Lower lobe of right lung (tissue), 2 donors: ENCODE results near the gene ALKBH6. TPM values are rescaled to one million over a fixed set of nuclear protein-coding genes. Genes with fewer than 3 reads are reported as not detected.

Source experiments
- ATAC-seq, 2 donors: fragments of 200-7000 bp; cut with Tn5 transposase; one replicate each; pipeline ENCODE4 v1.9.1; 2020 to 2022; ENCODE audit warnings: mild to moderate bottlenecking in 2 of 2, moderate library complexity in 2 of 2
- DNase-seq: peaks from one replicate; pipeline ENCODE4 v3.0.0-alpha.2; 2020
- H3K27ac ChIP-seq: fragments of 200-600 bp; one replicate; pipeline ENCODE4 v1.8.0; 2022
- H3K27me3 ChIP-seq: fragments of 200-600 bp; one replicate; pipeline ENCODE4 v1.8.0; 2022; ENCODE audit warnings: low read depth
- H3K36me3 ChIP-seq: fragments of 200-600 bp; one replicate; pipeline ENCODE4 v1.8.0; 2022; ENCODE audit warnings: mild to moderate bottlenecking
- H3K4me1 ChIP-seq: fragments of 200-600 bp; one replicate; pipeline ENCODE4 v1.8.0; 2022
- H3K4me3 ChIP-seq: fragments of 200-600 bp; one replicate; pipeline ENCODE4 v1.8.0; 2022; ENCODE audit warnings: mild to moderate bottlenecking
- H3K9me3 ChIP-seq: fragments of 200-600 bp; one replicate; pipeline ENCODE4 v1.8.0; 2022
- CTCF ChIP-seq: fragments of 200-600 bp; IDR thresholded peaks from one replicate; pipeline ENCODE4 v1.8.0; 2022; ENCODE audit warnings: antibody characterized with exemption, mild to moderate bottlenecking
- intact Hi-C: fragments of 100-400 bp; cut with DNase I; formaldehyde crosslinking; loops from one replicate; pipeline ENCODE4 v1.11.0; 2022
- total RNA-seq: library from RNA; stranded (reverse); fragmentation: NEBNext Ultra II Directional; extraction: Animal tissue kit (Norgen Biotek cat#: 25700); gene quantifications from one replicate; pipeline ENCODE4 v1.2.1, GENCODE V29; 2021
- donor health status: DM: no; HTN: yes; CAD: no; lungs with severe emphysema.

ALKBH6 gene
- total RNA-seq, 1 donor from 2014 or later: 21.0 TPM

- no peak overlapping the region for H3K27ac ChIP-seq
- H3K4me3 ChIP-seq: no peak overlapping the region
- no peak for ATAC-seq
- no peak for TF ChIP-seq CTCF
- H3K9me3 ChIP-seq: no peaks in the 10 kb centered on the region
- peaks cover 26% of the 10 kb centered on the region for H3K36me3 ChIP-seq
- no peak for DNase-seq
- no peaks in the 10 kb centered on the region for H3K4me1 ChIP-seq
- intact Hi-C loops: no loop called here
- no peaks in the 10 kb centered on the region for H3K27me3 ChIP-seq
These were observed 12.3 kb upstream of the ALKBH6 start for GRCh38 chr19:36026091-36026876.

GRCh38 chr19:36025541-36025940 lies 11.5 kb upstream of the ALKBH6 start:
- Histone ChIP-seq H3K4me1 (no peaks in the 10 kb centered on the region), H3K36me3 (peaks cover 26% of the 10 kb centered on the region), H3K27ac (no peak overlapping the region), H3K9me3 (no peaks in the 10 kb centered on the region), H3K27me3 (no peaks in the 10 kb centered on the region), H3K4me3 (no peak overlapping the region)
- no peak for ATAC-seq
- DNase-seq: no peak
- TF ChIP-seq CTCF: no peak
- intact Hi-C loops: no loop called here

- H3K4me3 ChIP-seq: no peak overlapping the region
- no peak overlapping the region for H3K27ac ChIP-seq
- no peak for TF ChIP-seq CTCF
- no peak for DNase-seq
- H3K4me1 ChIP-seq: no peaks in the 10 kb centered on the region
- H3K27me3 ChIP-seq: no peaks in the 10 kb centered on the region
- ATAC-seq: no peak
- peaks cover 26% of the 10 kb centered on the region for H3K36me3 ChIP-seq
- no peaks in the 10 kb centered on the region for H3K9me3 ChIP-seq
- intact Hi-C loops: no loop called here
These were observed 9.4 kb upstream of the ALKBH6 start for GRCh38 chr19:36023432-36023831.

- intact Hi-C loops: no loop called here
- peaks cover 5% of the 10 kb centered on the region for H3K4me1 ChIP-seq
- H3K36me3 ChIP-seq: peaks cover 22% of the 10 kb centered on the region
- H3K27ac ChIP-seq: no peak overlapping the region
- ATAC-seq (no peak), DNase-seq (no peak)
- no peaks in the 10 kb centered on the region for H3K9me3 ChIP-seq
- TF ChIP-seq CTCF: no peak
- H3K27me3 ChIP-seq: no peaks in the 10 kb centered on the region
- no peak overlapping the region for H3K4me3 ChIP-seq
These were observed 5.2 kb upstream of the ALKBH6 start for GRCh38 chr19:36019061-36019670.

GRCh38 chr19:36013280-36014011 lies 567 bp downstream of the ALKBH6 start:
- TF ChIP-seq CTCF: no peak
- Histone ChIP-seq H3K36me3 (no peaks in the 10 kb centered on the region), H3K4me1 (peaks cover 23% of the 10 kb centered on the region), H3K27me3 (no peaks in the 10 kb centered on the region), H3K27ac (peak overlapping the region; percentile 88), H3K9me3 (no peaks in the 10 kb centered on the region), H3K4me3 (peak overlapping the region; percentile 71)
- no peak for DNase-seq
- no peak for ATAC-seq
- intact Hi-C loops: no loop called here
